ENCODE measurements around the gene MGLL.
A peak's percentile ranks its signal among the peaks of the same experiment; 100 is the strongest.
"Not testable (repeated sequence)": the region's sequence is repeated elsewhere in the genome, so short reads cannot be mapped to it uniquely, and the experiment has no call there.

The MGLL gene

GRCh38 chr3:127709320-127710060 is 112.8 kb downstream of the MGLL start:
- DNase-seq (ENCODE audit: low read depth in 2 of 2): no peak

GRCh38 chr3:127708837-127709236 is 113.5 kb downstream of the MGLL start:
- DNase-seq (ENCODE audit: low read depth in 2 of 2): no peak

- no peak for DNase-seq (ENCODE audit: low read depth in 2 of 2)
Measured at GRCh38 chr3:127707851-127708411, 114.4 kb downstream of the MGLL start.

GRCh38 chr3:127706785-127707351 is 115.4 kb downstream of the MGLL start:
- DNase-seq (ENCODE audit: low read depth in 2 of 2): no peak

- no peak for DNase-seq (ENCODE audit: low read depth in 2 of 2)
Measured at GRCh38 chr3:127706312-127706711, 116.0 kb downstream of the MGLL start.

- not testable (repeated sequence) for DNase-seq (ENCODE audit: low read depth in 2 of 2)
Measured at GRCh38 chr3:127704840-127705239, 117.5 kb downstream of the MGLL start.

GRCh38 chr3:127702151-127702578 is 120.2 kb downstream of the MGLL start:
- DNase-seq (ENCODE audit: low read depth in 2 of 2): no peak

GRCh38 chr3:127701280-127701911 is 120.9 kb downstream of the MGLL start:
- DNase-seq (ENCODE audit: low read depth in 2 of 2): no peak

GRCh38 chr3:127700406-127700805 is 121.9 kb downstream of the MGLL start:
- DNase-seq (ENCODE audit: low read depth in 2 of 2): no peak

GRCh38 chr3:127699416-127700300 is 122.7 kb downstream of the MGLL start:
- DNase-seq (ENCODE audit: low read depth in 2 of 2): no peak

- no peak for DNase-seq (ENCODE audit: low read depth in 2 of 2)
Measured at GRCh38 chr3:127698691-127699415, 123.5 kb downstream of the MGLL start.

- DNase-seq (ENCODE audit: low read depth in 2 of 2): no peak
Measured at GRCh38 chr3:127698286-127698685, 124.0 kb downstream of the MGLL start.

GRCh38 chr3:127697551-127698240 is 124.6 kb downstream of the MGLL start:
- DNase-seq (ENCODE audit: low read depth in 2 of 2): peak; percentile 77 to 78

GRCh38 chr3:127694467-127695215 is 127.7 kb downstream of the MGLL start:
- DNase-seq (ENCODE audit: low read depth in 2 of 2): no peak

GRCh38 chr3:127693336-127693843 is 128.9 kb downstream of the MGLL start:
- no peak for DNase-seq (ENCODE audit: low read depth in 2 of 2)

GRCh38 chr3:127692501-127693335 is 129.6 kb downstream of the MGLL start:
- DNase-seq (ENCODE audit: low read depth in 2 of 2): no peak

- no peak for DNase-seq (ENCODE audit: low read depth in 2 of 2)
Measured at GRCh38 chr3:127691974-127692373, 130.3 kb downstream of the MGLL start.

GRCh38 chr3:127691489-127691888 is 130.8 kb downstream of the MGLL start:
- no peak for DNase-seq (ENCODE audit: low read depth in 2 of 2)
